ENCODE data around the gene BSPRY.

- TF ChIP-seq, protein P1, sequence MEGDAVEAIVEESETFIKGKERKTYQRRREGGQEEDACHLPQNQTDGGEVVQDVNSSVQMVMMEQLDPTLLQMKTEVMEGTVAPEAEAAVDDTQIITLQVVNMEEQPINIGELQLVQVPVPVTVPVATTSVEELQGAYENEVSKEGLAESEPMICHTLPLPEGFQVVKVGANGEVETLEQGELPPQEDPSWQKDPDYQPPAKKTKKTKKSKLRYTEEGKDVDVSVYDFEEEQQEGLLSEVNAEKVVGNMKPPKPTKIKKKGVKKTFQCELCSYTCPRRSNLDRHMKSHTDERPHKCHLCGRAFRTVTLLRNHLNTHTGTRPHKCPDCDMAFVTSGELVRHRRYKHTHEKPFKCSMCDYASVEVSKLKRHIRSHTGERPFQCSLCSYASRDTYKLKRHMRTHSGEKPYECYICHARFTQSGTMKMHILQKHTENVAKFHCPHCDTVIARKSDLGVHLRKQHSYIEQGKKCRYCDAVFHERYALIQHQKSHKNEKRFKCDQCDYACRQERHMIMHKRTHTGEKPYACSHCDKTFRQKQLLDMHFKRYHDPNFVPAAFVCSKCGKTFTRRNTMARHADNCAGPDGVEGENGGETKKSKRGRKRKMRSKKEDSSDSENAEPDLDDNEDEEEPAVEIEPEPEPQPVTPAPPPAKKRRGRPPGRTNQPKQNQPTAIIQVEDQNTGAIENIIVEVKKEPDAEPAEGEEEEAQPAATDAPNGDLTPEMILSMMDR (IDR thresholded peaks at IDR 0.05), result no peak
- TF ChIP-seq, protein P2, sequence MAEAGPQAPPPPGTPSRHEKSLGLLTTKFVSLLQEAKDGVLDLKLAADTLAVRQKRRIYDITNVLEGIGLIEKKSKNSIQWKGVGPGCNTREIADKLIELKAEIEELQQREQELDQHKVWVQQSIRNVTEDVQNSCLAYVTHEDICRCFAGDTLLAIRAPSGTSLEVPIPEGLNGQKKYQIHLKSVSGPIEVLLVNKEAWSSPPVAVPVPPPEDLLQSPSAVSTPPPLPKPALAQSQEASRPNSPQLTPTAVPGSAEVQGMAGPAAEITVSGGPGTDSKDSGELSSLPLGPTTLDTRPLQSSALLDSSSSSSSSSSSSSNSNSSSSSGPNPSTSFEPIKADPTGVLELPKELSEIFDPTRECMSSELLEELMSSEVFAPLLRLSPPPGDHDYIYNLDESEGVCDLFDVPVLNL (CRISPR knock-in tag; IDR thresholded peaks at IDR 0.05; ENCODE audit: borderline replicate concordance, low read depth), result no peak
- TF ChIP-seq NFYB (CRISPR knock-in tag; conservative IDR thresholded peaks at IDR 0.05; ENCODE audit: low read depth) (no peak), ZNF263 (CRISPR knock-in tag; IDR thresholded peaks at IDR 0.05; ENCODE audit: low read depth) (no peak), CREM (CRISPR knock-in tag; IDR thresholded peaks at IDR 0.05) (no peak), SP1 (CRISPR knock-in tag; conservative IDR thresholded peaks at IDR 0.05) (no peak), ATF3 (CRISPR knock-in tag; conservative IDR thresholded peaks at IDR 0.05) (no peak), ZBTB43 (CRISPR knock-in tag; IDR thresholded peaks at IDR 0.05) (no peak)
Measured at GRCh38 chr9:113348437-113348836, 904 bp upstream of the BSPRY start.

Data from WTC11 (cell line).